ENCODE results near the gene CARD11.
"Not testable (repeated sequence)": the region's sequence is repeated elsewhere in the genome, so short reads cannot be mapped to it uniquely, and the experiment has no call there.

CARD11 gene

GRCh38 chr7:3021825-3022224 lies 21.8 kb downstream of the CARD11 start:
- in situ Hi-C loops (cut with MboI; ENCODE audit: low sequenced_read_pairs): no loop called here

GRCh38 chr7:3021224-3021623 lies 22.4 kb downstream of the CARD11 start:
- in situ Hi-C loops (cut with MboI; ENCODE audit: low sequenced_read_pairs): not testable (repeated sequence)

GRCh38 chr7:3020416-3020815 lies 23.3 kb downstream of the CARD11 start:
- in situ Hi-C loops (cut with MboI; ENCODE audit: low sequenced_read_pairs): no loop called here

DNA sequence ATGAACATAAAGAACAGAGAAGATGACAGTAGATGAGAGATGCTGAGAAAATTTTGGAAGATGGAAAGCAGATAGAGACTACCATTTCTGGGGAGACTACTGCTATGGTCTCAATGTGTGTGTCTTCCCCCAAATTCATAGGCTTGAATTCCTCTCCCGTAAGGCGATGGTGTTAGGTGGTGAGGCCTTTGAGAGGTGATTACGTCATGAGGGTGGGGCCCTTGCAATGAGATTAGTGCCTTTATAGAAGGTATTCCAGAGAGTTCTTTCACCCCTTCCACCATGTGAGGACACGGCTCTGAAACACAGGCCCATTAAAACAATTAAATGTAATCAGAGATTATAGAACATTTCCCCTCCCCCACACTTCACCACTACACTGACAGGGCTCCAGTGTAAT lies 23.9 kb downstream of the CARD11 start:
- in situ Hi-C loops (cut with MboI; ENCODE audit: low sequenced_read_pairs): no loop called here

DNA sequence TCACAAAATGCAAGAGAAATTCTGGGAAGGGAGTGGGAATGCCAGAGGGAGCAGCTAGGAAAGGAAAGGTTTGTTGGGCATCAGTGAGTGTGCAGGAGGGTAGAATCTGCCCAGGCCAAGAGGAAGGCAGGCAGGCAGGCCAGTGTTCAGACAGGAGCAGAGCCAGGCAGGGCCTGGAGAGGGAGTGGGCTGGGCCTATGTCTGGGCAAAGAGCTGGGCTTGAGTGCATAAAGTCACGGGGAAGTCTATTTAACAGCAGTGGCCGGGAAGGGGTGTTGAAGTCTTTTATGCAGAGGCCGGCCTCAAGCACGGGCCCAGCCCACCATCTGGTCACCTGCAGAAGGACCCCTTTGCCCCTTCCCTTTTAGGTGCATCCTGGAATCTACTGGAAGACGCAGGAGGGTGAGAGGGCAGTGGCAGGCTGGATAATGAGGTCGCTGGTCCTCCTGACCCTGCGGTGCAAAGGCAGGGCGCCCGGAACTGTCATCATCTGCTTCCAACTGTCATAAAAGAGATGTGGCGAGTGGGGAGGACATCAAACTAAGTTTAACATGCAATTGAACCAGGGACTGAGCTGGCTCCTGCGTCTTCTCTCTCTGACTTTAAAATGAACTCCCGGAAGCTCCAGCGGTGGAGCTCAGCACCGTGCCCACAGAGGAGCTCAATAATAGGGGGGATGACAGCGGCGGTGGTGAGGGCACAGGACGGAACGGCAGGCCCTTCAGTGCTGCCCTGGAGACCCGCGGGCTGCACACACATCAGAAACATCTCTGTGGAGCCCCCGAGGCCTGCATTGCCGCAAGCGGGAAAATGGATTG lies 29.5 kb downstream of the CARD11 start:
- in situ Hi-C loops (cut with MboI; ENCODE audit: low sequenced_read_pairs): no loop called here

- in situ Hi-C loops (cut with MboI; ENCODE audit: low sequenced_read_pairs): no loop called here
Observed at GRCh38 chr7:3011211-3011852, 32.3 kb downstream of the CARD11 start.

- in situ Hi-C loops (cut with MboI; ENCODE audit: low sequenced_read_pairs): no loop called here
Observed at GRCh38 chr7:3010161-3010560, 33.5 kb downstream of the CARD11 start.

DNA sequence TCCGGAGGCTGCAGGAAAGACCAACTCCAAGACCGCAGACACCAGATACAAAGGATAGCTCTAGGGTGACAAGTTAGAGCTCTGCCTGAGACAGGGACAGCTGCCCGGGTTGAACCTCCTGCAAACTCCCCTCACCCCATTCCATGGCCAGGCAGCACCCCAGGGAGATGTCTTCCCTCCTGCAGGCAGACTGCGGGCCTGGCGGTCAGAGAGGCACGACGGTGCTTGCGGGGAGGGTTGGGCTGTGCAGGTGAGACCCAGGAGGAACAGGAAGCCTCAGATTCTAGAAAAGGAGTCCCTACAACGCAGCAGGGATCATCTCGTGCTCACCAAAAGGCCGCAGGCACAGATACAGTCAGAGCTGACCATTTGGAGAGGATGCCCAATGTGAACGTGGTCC lies 34.6 kb downstream of the CARD11 start:
- in situ Hi-C loops (cut with MboI; ENCODE audit: low sequenced_read_pairs): no loop called here

- in situ Hi-C loops (cut with MboI; ENCODE audit: low sequenced_read_pairs): no loop called here
Observed at GRCh38 chr7:3008386-3008785, 35.3 kb downstream of the CARD11 start.

DNA sequence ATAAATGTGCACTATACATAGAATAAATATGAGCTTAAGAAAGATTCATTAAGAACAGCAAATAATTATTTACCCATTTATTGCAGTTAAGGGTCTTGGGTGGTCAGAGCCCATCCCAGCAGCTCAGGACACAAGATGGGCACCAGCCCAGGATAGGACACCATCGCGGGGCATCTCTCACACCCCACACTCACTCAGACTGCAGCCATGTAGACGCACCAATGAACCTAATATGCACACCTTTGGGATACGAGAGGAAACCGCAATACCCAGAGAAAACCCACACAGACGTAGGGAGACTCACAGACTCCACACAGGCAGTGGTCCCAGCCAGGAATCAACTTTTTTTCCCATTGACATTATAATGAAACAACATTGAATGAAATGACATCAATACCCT lies 36.0 kb downstream of the CARD11 start:
- in situ Hi-C loops (cut with MboI; ENCODE audit: low sequenced_read_pairs): no loop called here

- in situ Hi-C loops (cut with MboI; ENCODE audit: low sequenced_read_pairs): no loop called here
Observed at GRCh38 chr7:3005257-3005656, 38.4 kb downstream of the CARD11 start.

DNA sequence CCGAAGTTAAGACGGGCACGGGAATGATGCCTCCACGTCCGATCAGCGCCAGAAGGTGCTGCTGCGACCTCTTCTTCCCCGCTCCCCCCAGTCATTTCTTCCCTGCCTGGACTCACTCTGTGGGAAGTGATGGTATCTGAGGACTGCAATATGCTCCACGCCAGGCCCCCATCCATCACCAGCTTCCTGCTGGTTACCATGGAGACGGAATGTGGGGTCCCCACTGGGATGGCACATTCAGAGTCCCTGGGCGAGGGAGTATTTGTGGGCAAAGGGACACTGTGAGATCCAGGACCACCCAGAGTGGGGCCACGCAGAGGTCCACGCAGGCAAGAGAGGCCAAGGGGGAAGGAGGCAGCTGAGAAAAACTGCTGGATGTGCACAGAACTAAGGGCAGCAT lies 39.7 kb downstream of the CARD11 start:
- in situ Hi-C loops (cut with MboI; ENCODE audit: low sequenced_read_pairs): no loop called here

DNA sequence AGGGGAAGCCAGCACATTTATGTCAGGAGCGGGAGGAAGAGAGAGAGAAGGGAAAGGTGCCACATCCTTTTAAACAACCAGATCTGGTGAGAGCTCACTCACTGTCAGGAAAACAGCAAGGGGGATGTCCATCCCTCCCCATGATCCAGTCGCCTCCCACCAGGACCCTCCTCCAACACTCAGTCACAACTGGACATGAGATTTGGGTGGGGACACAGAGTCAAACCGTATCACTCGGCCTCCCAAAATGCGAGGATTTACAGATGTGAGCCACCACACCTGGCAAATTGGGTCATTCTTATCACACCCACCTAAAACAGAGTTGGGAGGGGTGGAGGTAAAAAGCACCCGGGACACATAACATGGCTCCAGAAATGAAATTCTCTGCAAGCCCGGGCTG lies 41.0 kb downstream of the CARD11 start:
- in situ Hi-C loops (cut with MboI; ENCODE audit: low sequenced_read_pairs): no loop called here

GRCh38 chr7:3000566-3000965 lies 43.1 kb downstream of the CARD11 start:
- in situ Hi-C loops (cut with MboI; ENCODE audit: low sequenced_read_pairs): no loop called here

GRCh38 chr7:2999078-2999500 lies 44.6 kb downstream of the CARD11 start:
- in situ Hi-C loops (cut with MboI; ENCODE audit: low sequenced_read_pairs): no loop called here

- in situ Hi-C loops (cut with MboI; ENCODE audit: low sequenced_read_pairs): no loop called here
Observed at GRCh38 chr7:2997014-2997413, 46.7 kb downstream of the CARD11 start.

- in situ Hi-C loops (cut with MboI; ENCODE audit: low sequenced_read_pairs): no loop called here
Observed at GRCh38 chr7:2996141-2996540, 47.5 kb downstream of the CARD11 start.

DNA sequence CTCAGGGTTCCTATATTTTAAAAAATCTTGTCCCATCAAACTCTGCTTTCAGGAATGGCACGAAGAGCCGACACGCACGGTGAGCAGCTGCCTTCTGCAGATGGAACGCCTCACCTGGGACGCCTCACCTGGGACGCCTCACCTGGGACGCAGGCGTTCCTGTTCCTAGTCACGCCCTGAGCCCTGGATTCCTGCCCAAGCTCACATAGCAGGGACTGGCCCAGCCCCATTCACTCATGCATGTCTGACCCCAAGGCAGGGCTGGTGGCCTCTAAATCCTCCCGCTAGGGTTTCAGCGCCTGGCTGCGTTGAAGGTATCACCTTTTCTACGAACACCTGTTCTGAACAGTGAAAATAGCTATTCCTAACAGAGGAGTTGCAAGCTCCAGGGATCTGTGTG lies 49.8 kb downstream of the CARD11 start:
- in situ Hi-C loops (cut with MboI; ENCODE audit: low sequenced_read_pairs): no loop called here

GRCh38 chr7:2993396-2993795 lies 50.3 kb downstream of the CARD11 start:
- in situ Hi-C loops (cut with MboI; ENCODE audit: low sequenced_read_pairs): no loop called here

GRCh38 chr7:2990949-2991470 lies 52.7 kb downstream of the CARD11 start:
- in situ Hi-C loops (cut with MboI; ENCODE audit: low sequenced_read_pairs): no loop called here

DNA sequence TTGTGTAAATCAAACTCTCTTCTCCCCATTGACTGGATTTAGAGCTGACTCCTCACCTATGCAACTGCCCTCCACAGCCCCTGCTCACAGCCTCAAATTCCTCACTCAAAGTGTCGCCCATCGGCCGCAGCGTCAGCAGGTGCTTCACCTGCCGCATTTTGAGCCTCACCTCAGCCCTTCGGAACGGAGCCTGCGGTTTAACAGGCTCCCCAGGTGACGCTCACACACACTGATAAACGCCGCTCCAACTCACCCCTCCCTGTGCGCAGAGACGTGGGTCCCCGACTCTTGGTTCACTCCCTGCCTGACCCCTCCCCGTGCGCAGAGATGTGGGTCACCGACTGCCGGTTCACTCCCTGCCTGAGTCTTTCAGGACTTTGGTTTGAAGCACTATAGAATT lies 57.1 kb downstream of the CARD11 start:
- in situ Hi-C loops (cut with MboI; ENCODE audit: low sequenced_read_pairs): no loop called here

DNA sequence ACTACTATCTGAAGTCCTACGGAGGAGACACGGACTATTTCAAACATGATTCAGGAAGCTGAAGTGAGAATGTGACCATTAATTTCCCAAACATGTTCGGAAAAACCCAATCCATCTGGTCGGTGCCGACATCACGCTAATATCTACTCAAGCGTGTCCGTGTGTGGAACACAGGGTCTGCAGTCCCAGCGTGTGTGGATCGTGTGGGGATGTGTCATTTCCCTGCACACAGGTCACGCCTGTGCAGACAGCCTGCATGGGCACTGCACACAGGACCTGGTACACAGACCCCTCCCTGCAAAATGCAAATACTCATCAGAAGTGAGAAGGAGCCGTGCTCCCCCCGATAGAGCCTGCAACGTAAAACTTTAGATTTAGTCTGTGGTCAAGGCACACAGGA lies 57.8 kb downstream of the CARD11 start:
- in situ Hi-C loops (cut with MboI; ENCODE audit: low sequenced_read_pairs): no loop called here

All from HL-60/S4 treated with retinoic acid at 250 ng/mL for 4 days and 3 days (cell line).